AG09319 (cell line): ENCODE results near the gene ATP5IF1.

Source experiments
- DNase-seq: peaks from one replicate; pipeline ENCODE4 v3.0.0-alpha.2; 2010; ENCODE audit warnings: low read depth; ENCODE audit errors: extremely low read depth
- CTCF ChIP-seq: IDR thresholded peaks from 2 replicates; pipeline ENCODE4 v1.5.1; 2011; ENCODE audit warnings: low read depth, mild to moderate bottlenecking, inconsistent platforms, low read length, moderate library complexity

The ATP5IF1 gene

GRCh38 chr1:28209700-28210099 is 26.2 kb upstream of the ATP5IF1 start:
- TF ChIP-seq CTCF: no peak
- DNase-seq: no peak

- TF ChIP-seq CTCF: no peak
- no peak for DNase-seq
These were observed 22.6 kb upstream of the ATP5IF1 start for GRCh38 chr1:28213315-28213714.

GRCh38 chr1:28229089-28229488 is 6.8 kb upstream of the ATP5IF1 start:
- TF ChIP-seq CTCF: no peak

GRCh38 chr1:28229996-28230395 is 5.9 kb upstream of the ATP5IF1 start:
- TF ChIP-seq CTCF: no peak
- no peak for DNase-seq

More at GRCh38 chr1:28229089-28229488, 6.8 kb upstream of the ATP5IF1 start:
- no peak for DNase-seq

- TF ChIP-seq CTCF: no peak
- peak; percentile 67 for DNase-seq
These were observed 3.2 kb upstream of the ATP5IF1 start, which contains the start of gene DNAJC8 for GRCh38 chr1:28232558-28233263. Gene DNAJC8, minus strand, starts transcription at chr1:28233029. Its CDS starts 31 bp downstream, at chr1:28232998.

- DNase-seq: no peak
- no peak for TF ChIP-seq CTCF
These were observed 2.7 kb upstream of the ATP5IF1 start for GRCh38 chr1:28233264-28233606.

- no peak for DNase-seq
- no peak for TF ChIP-seq CTCF
These were observed 865 bp downstream of the ATP5IF1 start for GRCh38 chr1:28236656-28237322.
